T follicular helper cell (primary cell): ENCODE data around the gene NFIX.
"Not testable (repeated sequence)": the region's sequence is repeated elsewhere in the genome, so short reads cannot be mapped to it uniquely, and the experiment has no call there.

Source experiments
- DNase-seq: peaks from one replicate; pipeline ENCODE4 v3.0.0-alpha.2; 2020; ENCODE audit warnings: low read depth

NFIX gene

DNA sequence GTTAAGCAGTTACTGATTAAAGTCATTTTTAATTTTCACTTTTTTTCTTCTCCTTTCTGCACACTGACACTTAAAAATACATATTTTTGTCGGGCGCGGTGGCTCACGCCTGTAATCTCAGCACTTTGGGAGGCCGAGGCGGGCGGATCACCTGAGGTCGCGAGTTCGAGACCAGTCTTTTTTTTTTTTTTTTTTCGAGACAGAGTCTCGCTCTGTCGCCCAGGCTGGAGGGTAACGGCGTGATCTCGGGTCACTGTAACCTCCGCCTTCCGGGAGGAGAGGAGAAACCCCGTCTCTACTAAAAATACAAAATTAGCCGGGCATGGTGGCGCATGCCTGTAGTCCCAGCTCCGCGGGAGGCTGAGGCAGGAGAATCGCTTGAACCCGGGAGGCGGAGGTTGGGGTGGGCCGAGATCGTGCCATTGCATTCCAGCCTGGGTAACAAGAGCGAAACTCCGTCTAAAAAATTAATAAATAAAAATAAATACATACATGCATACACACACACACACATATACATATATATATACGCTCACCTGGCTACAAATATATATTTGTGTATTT is 37.8 kb upstream of the NFIX start:
- DNase-seq, result not testable (repeated sequence)

DNA sequence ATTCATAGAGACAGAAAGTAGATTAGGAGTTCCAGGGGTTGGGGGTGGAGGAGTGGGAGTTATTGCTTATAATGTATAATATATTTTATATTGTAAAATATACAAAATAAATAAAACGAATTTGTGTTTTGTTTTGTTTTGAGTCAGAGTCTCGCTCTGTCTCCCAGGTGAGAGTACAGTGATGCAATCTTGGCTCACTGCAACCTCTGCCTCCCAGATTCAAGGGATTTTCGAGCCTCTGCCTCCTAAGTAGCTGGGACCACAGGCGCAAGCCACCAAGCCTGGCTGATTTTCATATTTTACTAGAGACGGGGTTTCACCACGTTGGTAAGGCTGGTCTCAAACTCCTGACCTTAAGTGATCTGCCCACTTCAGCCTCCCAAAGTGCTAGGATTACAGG is 35.8 kb upstream of the NFIX start:
- no peak for DNase-seq

DNA sequence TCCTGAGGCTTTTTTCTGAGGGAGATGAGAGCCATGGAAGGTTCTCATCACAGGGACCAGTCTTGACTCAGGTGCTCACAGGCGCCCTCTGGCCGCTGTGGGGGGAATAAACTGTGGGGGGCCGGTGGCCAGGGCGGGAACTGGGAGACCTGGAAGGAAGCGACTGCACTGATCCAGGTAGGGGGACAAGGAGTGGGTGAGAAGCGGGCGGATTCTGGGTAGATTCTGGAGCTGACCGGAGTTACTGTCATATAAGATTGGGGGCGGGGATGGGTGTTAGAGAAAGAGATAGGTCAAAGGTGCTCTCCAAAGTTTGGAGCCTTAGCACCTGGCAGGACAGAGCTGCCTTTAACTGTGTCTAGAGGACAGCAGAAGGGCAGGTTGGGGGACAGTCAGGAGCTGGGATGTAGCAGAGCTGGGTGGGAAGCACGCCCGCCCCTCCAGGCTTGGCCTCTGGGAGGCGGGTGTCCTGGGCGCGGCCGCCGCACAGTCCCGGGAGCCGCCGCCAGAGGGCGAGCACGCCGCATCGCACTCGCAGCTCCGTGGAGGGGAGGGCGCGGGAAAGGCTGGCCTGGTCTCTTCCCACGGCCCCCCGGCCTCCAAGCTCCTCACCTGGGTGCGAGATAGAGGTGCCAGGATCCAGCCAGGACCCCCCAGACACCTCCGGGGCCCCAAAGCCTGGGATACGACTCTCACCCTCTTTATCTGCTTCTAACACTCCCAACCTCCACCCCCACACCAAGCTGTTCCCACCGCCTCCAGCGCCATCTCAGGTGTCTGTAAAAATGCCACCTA is 30.1 kb upstream of the NFIX start:
- DNase-seq, result peak; percentile 70

DNA sequence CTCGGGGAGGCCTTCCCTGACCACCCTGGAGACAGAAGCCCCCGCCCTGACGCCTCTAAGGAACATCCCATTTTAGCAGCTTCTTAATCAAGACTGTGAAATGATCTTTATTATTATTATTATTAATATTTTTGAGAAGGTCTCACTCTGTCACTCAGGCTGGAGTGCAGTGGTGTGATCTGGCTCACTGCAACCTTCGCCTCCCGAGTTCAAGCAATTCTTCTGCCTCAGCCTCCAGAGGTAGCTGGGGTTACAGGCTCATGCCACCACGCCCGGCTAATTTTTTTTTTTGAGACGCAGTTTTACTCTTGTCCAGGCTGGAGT is 29.5 kb upstream of the NFIX start:
- DNase-seq, result no peak

DNA sequence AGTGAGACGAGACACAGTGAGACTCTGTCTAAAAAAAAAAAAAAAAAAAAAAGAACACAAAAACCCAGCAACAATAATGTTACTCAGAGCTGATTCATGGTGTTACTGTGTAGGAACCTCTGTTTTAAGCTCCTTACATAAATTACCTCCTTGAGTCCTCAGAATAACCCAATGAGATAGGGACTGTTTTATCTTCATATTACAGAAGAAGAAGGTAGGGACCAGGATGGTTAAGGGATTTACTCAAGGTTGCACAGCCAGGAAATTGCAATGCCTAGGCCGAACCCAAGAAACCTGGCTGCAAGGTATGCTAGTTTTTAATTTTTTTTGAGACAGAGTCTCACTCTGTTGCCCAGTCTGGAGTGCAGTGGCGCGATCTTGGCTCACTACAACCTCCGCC is 27.4 kb upstream of the NFIX start:
- no peak for DNase-seq

DNA sequence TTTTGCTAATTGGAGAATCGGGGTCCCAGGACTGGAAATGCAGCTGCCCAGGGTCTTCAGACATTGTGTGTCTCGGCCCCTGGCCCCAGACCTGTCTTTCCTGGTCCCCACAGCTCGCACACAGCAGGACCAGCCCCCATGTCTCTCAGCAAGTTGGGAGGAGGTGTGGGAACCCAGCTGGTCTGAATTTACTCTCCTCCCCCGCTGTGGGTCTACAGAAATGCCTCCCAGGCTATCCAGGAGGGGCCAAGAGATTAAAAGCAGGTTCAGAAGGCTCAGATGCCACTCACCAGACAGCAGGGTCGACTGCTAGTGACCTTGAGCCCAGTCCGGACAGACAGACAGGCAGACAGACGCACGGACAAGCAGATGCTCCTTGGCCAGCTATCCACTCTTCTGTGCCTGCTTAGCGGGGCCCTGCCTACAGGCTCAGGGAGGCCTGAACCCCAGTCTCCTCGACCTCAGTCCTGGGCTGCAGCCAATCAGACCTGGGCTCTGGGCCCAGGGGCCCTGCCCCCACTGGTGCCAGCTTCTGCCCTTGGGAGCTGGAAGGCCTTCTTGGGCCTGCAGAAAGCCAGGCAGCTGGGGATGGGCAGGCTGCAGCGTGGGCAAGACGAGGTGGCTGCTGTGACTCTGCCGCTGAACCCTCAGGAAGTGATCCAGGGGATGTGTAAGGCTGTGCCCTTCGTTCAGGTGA is 25.8 kb upstream of the NFIX start, which contains the start of gene DAND5:
Gene DAND5 (plus strand): TSS at position 285 of the 697 bp plus-strand sequence. CDS start 85 bp downstream, at position 370.
- no peak for DNase-seq

DNA sequence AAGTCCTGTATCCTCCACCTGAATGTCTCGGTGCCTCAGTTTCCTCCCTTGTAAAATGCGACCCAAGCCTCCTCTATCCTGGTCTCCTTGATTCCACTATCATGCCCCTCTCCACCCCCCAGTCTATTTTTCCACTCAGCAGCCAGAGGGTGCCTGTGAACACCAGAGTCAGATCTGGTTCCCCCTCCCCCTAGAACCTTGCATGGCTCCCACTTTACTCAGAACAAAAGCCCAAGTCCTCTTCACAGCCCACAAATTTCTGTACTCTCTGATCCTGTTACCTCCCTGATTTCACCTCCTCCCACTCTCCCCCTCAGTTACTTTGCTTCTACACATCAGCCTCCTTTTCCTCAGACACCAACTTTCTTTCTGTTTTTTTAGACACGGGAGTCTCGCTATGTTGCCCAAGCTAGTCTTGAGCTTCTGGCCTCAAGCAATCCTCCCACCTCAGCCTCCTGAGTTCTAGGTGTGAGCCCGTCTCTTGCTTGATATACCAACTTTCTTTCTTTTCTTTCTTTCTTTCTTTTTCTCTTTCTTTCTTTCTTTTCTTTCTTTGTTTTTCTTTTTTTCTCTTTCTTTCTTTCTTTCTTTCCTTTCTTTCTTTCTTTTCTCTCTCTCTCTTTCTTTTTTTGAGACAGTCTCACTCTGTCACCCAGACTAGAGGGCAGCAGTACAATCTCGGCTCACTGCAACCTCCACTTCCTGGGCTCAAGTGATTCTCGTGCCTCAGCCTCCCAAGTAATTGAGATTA is 25.0 kb upstream of the NFIX start:
- DNase-seq, result no peak

DNA sequence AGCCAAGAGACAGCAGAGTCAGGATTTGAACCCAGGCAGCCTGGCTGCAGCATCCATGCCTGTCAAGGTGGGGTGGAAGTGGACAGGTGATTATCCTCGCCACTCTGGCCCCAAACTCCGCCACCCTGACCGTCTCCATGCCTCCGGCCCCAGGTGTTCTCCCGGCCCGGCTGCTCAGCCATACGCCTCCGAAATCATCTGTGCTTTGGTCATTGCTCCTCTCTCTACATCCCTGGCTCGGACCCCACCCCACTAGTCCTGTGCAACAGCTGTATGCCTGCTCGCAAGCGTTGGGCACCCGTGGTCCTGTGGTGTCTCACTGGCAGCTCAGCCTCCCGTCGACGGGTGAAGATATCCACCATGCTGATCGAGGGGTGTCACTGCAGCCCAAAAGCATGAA is 22.0 kb upstream of the NFIX start:
- DNase-seq, result no peak

DNA sequence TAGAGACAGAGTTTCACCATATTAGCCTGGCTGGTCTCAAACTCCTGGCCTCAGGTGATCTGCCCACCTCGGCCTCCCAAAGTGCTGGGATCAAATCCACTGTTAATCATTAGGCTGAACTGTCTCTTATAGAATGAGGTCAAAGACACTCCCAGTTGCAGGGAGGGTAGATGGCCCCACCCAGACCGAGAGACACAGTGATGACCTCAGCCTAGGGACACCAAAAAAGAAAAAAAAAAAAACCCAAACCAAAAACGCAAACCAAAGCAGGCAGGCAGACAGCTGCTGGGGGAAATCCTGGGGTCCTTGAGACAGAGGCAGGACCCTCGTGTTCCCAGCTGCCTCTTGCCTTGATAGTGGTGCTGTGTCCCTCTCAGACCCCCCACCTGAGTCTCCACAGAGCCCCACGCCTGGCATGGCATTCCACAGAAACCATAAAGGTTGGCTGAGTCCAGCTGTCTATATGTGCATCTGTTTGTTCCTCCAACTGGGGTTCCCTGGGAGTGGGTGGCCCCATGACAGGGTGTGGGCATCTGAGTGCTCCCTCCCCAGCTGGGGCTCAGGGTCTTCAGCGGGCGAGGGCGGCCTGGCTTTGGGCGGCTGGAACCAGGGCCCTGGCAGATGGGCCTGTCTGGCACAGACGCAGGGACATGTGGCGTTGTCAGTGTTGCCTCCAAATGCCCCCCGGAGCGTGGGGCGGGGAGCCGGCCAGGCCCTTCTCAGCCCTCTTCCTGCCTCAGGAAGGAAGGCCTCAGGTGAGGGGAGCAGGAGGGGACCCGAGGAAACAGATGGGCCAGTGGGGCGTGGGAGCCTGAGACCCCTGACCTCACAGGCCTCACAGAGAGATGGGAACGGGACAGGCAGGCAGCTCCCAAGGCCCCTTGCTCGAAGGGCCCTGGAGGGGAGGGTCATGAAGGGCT is 20.7 kb upstream of the NFIX start:
- DNase-seq, result no peak

DNA sequence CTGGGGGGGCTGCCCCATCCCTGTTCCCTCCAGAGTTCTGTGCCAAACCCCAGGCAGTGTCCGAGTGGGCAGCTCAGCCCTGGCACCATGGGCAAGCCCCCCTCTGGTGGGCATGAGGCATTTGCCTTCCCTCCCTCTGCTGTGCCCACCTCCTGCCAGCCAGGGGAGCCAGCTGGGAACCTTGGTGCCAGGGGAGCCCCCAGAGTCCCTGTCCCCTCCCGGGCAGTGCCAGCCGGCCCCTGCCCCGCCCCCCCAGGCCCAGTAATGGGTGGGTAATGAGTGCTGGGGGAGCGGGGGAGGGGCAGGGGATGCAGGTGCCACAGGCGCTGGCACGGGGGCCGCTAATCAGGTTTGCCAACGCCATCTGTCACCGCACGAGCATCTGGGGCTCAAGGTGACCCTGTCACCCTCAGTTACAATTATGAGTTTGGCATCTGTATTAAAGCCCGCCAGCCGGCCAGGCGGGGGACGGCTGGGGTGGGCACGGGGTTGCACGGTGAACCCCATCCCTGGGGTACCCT is 20.0 kb upstream of the NFIX start:
- DNase-seq, result no peak

DNA sequence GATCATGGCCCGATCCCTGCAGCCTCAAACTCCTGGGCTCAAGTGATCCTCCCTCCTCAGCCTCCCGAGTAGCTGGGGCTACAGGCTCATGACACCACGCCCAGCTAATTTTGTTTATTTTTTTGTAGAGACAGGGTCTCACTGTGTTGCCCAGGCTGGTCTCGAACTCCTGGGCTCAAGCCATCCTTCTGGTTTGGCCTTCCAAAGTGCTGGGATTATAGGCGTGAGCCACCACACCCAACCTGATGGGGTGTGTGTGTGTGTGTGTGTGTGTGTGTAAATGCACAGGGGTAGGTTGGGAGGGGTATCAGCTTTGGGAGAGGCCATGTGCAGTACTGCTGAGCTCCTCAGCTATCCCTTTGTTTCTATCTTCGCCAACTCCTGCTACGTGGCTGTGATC is 19.2 kb upstream of the NFIX start:
- not testable (repeated sequence) for DNase-seq

DNA sequence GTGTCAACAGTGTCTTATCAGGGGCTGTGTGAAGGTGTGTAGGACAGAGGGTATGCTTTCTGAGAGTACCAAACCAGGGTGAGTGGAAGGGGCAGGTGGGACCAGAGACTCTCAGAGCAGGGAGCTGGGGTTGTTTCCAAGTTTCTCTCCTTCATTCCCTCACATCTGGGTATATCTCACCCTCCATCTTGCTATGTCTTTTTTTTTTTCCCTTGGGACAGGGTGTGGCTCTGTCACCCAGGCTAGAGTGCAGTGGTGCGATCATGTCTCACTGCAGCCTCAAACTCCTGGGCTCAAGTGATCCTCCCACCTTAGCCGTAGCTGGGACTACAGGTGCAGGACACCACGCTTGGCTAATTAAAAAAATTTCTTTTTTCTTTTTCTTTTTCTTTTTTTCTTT is 15.3 kb upstream of the NFIX start:
- DNase-seq, result no peak

DNA sequence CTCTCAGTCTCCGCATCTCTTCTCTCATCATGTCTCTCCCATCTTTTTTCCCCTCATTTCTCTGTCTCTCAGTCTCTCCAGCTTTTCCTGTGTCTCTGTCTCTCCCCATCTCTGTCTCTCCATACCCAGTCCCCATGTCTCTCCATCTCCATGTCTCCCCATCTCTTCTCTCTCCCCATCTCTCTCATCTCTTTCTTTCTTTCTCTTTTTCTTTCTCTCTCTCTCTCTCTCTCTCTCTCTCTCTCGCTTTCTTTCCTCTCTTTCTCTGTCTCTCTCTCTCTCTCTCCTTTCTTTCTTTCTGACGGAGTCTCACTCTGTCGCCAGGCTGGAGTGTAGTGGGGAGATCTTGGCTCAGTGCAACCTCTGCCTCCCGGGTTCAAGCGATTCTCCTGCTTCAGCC is 12.6 kb upstream of the NFIX start:
- no peak for DNase-seq

DNA sequence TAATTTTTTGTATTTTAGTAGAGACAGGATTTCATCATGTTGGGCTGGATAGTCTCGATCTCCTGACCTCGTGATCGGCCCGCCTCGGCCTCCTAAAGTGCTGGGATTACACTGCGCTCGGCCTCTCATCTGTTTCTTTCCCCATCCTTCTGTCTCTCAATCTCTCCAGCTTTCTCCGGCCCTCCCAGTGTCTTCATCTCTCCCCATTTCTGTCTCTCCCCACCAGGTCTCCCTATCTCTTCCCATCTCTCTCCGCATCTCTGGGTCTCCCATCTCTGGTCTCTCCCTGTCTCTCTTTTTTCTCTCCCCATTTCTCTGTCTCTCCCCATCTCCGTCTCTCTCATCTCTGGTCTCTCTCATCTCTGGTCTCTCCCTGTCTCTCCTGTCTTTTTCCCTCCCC is 12.2 kb upstream of the NFIX start:
- DNase-seq, result no peak

DNA sequence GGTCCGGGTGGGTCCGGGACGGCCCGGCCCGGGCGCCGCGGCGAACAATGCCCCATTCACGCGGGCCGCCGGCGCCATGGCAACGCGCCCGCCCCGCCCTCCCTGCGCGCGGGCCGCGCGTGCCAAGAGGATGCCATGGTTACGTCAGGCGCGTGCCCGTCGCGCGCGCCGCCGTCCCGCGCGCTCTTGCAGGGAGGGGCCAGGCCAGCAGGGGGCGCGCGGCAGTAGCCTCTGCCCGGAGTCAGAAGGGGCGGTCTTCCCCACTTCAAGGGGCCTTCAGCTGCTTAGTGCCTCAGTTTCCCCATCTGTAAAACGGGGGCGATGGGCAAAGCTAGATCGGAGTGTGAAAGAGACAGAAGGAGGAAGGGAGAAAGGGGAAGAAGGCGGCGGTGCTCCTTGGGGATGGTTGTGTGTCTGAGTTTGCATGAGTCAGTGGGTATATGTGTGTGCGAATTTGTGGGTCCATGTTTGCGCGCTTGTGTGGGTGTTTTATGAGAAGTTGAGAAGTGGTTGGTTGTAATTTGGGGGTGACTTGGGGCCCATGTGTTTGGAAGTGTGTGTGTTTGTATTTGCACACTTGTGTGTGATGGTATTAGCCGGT is 11.6 kb upstream of the NFIX start:
- peak; percentile 73 for DNase-seq

DNA sequence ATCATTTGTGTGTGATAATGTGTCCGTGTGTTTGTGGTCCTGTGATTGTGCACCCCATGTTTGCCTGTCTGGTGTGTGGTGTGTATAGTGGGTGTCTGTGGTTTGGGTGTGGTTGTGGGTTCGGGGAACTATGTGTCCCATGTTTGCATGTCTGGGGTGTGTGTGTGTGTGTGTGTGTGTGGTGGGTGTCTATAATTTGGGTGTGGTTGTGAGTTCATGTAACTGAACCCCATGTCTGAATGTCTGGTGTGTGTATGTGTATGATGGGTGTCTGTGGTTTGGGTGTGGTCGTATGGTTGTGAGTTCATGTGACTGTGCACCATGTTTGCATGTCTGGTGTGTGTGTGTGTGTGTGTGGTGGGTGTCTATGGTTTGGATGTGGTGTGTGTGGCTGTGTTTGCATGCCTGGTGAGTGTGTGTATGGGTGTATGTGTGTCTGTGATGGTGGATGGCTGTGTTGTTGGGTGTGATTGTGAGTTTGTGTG is 11.1 kb upstream of the NFIX start:
- no peak for DNase-seq

DNA sequence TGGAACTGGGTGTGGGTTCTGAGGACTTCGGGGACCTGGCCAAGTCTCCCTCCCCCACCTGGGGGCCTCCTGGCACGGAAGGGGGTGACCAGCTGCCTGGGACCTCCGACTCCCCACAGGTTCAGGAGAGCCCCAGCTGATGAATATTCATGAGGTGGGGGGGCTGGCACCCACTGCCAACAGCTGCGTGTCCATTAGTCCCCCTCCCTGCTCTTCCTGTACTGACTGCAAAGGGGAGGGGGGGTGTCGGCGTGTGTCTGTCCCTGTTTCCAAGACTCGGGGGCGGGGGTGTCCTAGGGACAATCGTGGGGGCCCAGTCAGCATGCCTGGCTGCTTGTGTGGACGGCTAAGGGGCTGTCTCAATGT is 10.6 kb upstream of the NFIX start:
- DNase-seq, result no peak

DNA sequence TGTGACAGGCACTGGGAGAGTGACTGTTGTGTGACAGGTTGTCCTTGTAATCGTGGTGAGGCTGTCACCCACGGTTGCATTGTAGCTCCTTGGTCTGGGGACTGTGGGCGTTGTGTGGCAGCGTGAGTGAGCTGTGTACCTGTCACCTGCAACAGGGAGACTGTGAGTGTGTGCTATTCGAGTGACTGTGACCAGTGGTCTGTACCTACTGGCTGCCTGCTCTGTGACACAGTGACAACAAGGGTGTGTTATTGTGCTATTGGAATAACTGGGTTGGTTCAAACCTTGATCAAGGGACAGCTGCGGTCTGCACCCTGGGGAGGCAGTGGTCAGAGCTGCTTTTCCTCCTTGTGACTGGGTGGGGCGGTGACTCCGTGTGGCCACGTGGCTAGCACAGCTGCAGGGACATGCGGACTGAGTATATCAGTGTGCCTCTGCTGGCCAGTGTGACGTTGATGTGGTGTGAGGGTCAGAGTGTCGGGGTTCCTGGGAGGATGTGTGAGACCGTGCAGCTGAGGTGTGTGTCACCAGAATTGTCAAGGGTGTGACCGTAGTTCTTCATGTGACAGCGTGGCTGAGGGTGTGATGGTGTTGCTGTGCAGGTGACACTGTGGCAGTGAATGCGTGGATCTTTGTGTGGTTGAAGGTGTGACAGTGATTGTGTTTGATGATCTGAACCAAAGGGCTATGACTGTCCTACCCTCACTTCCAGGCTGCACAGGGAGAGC is 10.1 kb upstream of the NFIX start:
- DNase-seq, result no peak

DNA sequence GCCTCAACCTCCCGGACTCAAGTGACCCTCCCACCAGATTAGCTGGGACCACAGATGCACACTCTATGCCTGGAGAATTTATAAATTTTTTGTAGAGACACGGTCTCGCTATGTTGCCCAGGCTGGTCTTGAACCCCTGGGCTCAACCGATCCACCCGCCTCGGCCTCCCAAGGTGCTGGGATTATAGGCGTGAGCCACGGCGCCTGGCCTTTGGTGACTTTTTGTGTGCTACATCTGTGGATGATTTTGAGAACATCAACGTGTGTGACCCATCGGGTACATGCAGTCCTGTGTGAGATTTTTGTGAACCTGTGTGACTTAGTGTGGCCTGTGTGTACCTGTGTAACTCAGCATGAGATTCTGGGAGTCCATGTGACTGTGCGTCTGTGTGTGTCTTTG is 8.5 kb upstream of the NFIX start:
- no peak for DNase-seq

DNA sequence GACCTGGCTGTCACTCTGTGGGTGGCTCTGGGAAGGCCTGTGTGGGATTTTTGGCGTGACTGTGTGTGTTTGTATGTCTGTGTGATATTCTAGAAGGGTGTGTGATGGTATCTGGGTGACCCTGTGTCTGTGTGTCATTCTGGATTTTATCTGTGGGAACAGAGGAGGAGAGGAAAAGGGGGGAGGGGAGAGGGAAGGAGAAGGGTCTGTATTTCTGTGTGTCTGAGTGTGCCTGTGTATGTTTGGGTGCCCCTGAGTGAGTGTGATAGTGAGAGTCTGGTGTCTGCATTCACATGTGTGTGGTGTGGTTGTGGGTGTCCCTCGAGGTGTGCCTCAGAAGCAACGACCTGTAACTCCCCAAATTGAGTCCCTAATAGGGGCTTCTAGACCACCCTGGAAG is 8.1 kb upstream of the NFIX start:
- DNase-seq, result no peak
